Measurements from ENCODE around the gene DENND1B. TPM values are rescaled to one million over a fixed set of nuclear protein-coding genes. Genes with fewer than 3 reads are reported as not detected.

Gene DENND1B
- total RNA-seq, 1 experiment from 2014 or later = 9.6 TPM

- no peak overlapping the region for H3K4me2 ChIP-seq (ENCODE audit: low read length)
- ATAC-seq (no peak), DNase-seq (ENCODE audit: low read depth, low spot score) (no peak)
- H3K9me2 ChIP-seq (ENCODE audit: insufficient read depth) = no peaks in the 10 kb centered on the region
- ChIA-PET CTCF (no interaction called here), POLR2A (no interaction called here), RAD21 (ENCODE audit: low non-redundant PET in 1 of 2, low total read pairs in 2 of 2, uncharacterized antibody in 2 of 2, unreplicated experiment in 2 of 2) (no interaction called here)
- H3K4me1 ChIP-seq (ENCODE audit: control insufficient read depth in 1 of 2, insufficient read depth in 2 of 2, low read length in 2 of 2) = no peaks in the 10 kb centered on the region
- no peak for TF ChIP-seq RAD21 (IDR thresholded peaks at IDR 0.05; ENCODE audit: low read depth)
- H3K27me3 ChIP-seq (ENCODE audit: insufficient read depth, low read length) = no peaks in the 10 kb centered on the region
- no peak overlapping the region for H3K9ac ChIP-seq (ENCODE audit: low read length)
- no peak overlapping the region for H3K27ac ChIP-seq (ENCODE audit: low read depth, low read length)
- H4K20me1 ChIP-seq (ENCODE audit: insufficient read depth) = no peaks in the 10 kb centered on the region
- no peak overlapping the region for H3K4me3 ChIP-seq (replicated peaks in 1 of 2; ENCODE audit: low read depth in 1 of 2, low read length in 2 of 2)
- H2AFZ ChIP-seq (ENCODE audit: low read depth, low read length, poor library complexity, severe bottlenecking) = no peak overlapping the region
- intact Hi-C loops (cut with micrococcal nuclease) = no loop called here
- H3K9me3 ChIP-seq (ENCODE audit: control insufficient read depth in 1 of 2, insufficient read depth in 1 of 2, low read depth in 1 of 2, low read length in 2 of 2) = no peaks in the 10 kb centered on the region
- BruUV-seq (replicated peaks) = no TSS peak
- no peaks in the 10 kb centered on the region for H3K79me2 ChIP-seq (ENCODE audit: insufficient read depth, low read length)
- no peaks in the 10 kb centered on the region for H3K36me3 ChIP-seq (ENCODE audit: control insufficient read depth in 1 of 2, insufficient read depth in 2 of 2, low read length in 2 of 2)
Observed at GRCh38 chr1:197750366-197750765, 24.9 kb downstream of the DENND1B start.

- Histone ChIP-seq H3K9me2 (ENCODE audit: insufficient read depth) (no peaks in the 10 kb centered on the region), H2AFZ (ENCODE audit: low read depth, low read length, poor library complexity, severe bottlenecking) (no peak overlapping the region), H4K20me1 (ENCODE audit: insufficient read depth) (no peaks in the 10 kb centered on the region), H3K36me3 (ENCODE audit: control insufficient read depth in 1 of 2, insufficient read depth in 2 of 2, low read length in 2 of 2) (no peaks in the 10 kb centered on the region), H3K79me2 (ENCODE audit: insufficient read depth, low read length) (no peaks in the 10 kb centered on the region), H3K9ac (ENCODE audit: low read length) (no peak overlapping the region), H3K4me3 (replicated peaks in 1 of 2; ENCODE audit: low read depth in 1 of 2, low read length in 2 of 2) (no peak overlapping the region), H3K9me3 (ENCODE audit: control insufficient read depth in 1 of 2, insufficient read depth in 1 of 2, low read depth in 1 of 2, low read length in 2 of 2) (no peaks in the 10 kb centered on the region), H3K27me3 (ENCODE audit: insufficient read depth, low read length) (no peaks in the 10 kb centered on the region), H3K27ac (ENCODE audit: low read depth, low read length) (no peak overlapping the region), H3K4me1 (ENCODE audit: control insufficient read depth in 1 of 2, insufficient read depth in 2 of 2, low read length in 2 of 2) (no peaks in the 10 kb centered on the region), H3K4me2 (ENCODE audit: low read length) (no peak overlapping the region)
- DNase-seq (ENCODE audit: low read depth, low spot score) (no peak), ATAC-seq (no peak)
- CTCF ChIA-PET = no interaction called here
- intact Hi-C loops (cut with micrococcal nuclease) = no loop called here
- TF ChIP-seq RAD21 (IDR thresholded peaks at IDR 0.05; ENCODE audit: low read depth) (no peak), REST (IDR thresholded peaks at IDR 0.05; ENCODE audit: low read depth) (no peak), ZBTB33 (IDR thresholded peaks at IDR 0.05; ENCODE audit: extremely low read depth, insufficient replicate concordance, low read length) (no peak), ELF1 (IDR thresholded peaks at IDR 0.05; ENCODE audit: borderline replicate concordance, low read depth) (no peak), SP1 (IDR thresholded peaks at IDR 0.05; ENCODE audit: low read depth) (no peak), EGR1 (IDR thresholded peaks at IDR 0.05; ENCODE audit: low read depth) (no peak), CEBPB (IDR thresholded peaks at IDR 0.05; ENCODE audit: low read depth) (no peak), MAX (IDR thresholded peaks at IDR 0.05) (no peak), POLR2AphosphoS5 (IDR thresholded peaks at IDR 0.05; ENCODE audit: low read depth, low read length) (no peak)
- BruUV-seq (replicated peaks) = no TSS peak
- RAD21 ChIA-PET (ENCODE audit: low non-redundant PET in 1 of 2, low total read pairs in 2 of 2, uncharacterized antibody in 2 of 2, unreplicated experiment in 2 of 2) = no interaction called here
- POLR2A ChIA-PET = no interaction called here
Observed at GRCh38 chr1:197745911-197746310, 29.4 kb downstream of the DENND1B start.

All from HCT116 (cell line).